ENCODE results near the gene SLC50A1. TPM values are rescaled to one million over a fixed set of nuclear protein-coding genes. Genes with fewer than 3 reads are reported as not detected.
"Not testable (repeated sequence)": the region's sequence is repeated elsewhere in the genome, so short reads cannot be mapped to it uniquely, and the experiment has no call there.

SLC50A1 gene
- polyA plus RNA-seq, 1 experiment, result 47.4 TPM

DNA sequence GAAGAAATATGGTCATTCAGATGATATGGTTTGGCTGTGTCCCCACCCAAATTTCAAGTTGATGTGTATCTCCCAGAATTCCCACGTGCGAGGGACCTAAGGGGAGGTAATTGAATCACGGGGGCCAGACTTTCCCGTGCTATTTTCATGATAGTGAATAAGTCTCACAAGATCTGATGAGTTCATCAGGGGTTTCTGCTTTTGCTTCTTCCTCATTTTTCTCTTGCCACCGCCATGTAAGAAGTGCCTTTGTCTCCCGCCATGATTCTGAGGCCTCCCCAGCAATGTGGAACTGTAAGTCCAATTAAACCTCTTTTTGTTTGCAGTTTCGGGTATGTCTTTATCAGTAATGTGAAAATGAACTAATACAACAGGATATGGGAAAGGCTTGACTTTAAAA is 6.1 kb downstream of the SLC50A1 start:
- ChIA-PET POLR2A (no interaction called here), CTCF (interaction anchor here (1.1 to 3.1 kb wide), 3 partner anchors 21 to 50 kb away, joined by 3 to 12 read pairs (median 7); no protein-coding TSS in a partner anchor)

DNA sequence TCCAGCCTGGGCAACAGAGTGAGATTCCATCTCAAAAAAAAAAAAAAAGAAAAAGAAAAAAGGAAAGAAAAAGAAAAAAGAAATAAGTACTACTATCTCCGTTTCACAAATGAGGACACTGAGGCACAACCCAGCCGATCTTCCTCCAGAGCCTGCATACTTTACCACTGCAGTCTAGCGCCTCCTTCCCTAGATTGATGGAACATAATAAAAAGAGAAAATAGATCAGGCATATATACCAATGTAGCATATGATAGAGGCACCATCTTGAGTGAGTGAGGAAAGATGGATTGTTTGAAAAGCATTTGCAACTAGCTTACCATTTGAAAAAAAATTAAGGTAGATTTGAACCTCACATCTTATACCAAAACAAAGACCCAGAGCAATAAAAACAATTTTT is 9.8 kb downstream of the SLC50A1 start:
- no peaks in the 10 kb centered on the region for H3K36me3 ChIP-seq (ENCODE audit: control insufficient read depth, insufficient read depth, low read length)
- ChIA-PET POLR2A (no interaction called here), CTCF (interaction anchor here (0.5 to 2.5 kb wide), 4 partner anchors 22 to 184 kb away, joined by 3 to 15 read pairs (median 3); no protein-coding TSS in a partner anchor)
- no peak overlapping the region for H3K4me3 ChIP-seq (ENCODE audit: low read depth, low read length)
- peaks cover 1% of the 10 kb centered on the region; the same call in 1 of the 2 replicates for H3K27me3 ChIP-seq (ENCODE audit: control insufficient read depth, insufficient read depth, low read length)
- DNase-seq (ENCODE audit: low read depth), result no peak
- TF ChIP-seq CTCF (IDR thresholded peaks at IDR 0.05; ENCODE audit: insufficient read depth, low read depth, low read length), result no peak

More for the DNA sequence above, 6.1 kb downstream of the SLC50A1 start:
- peaks cover 1% of the 10 kb centered on the region; the same call in 1 of the 2 replicates for H3K27me3 ChIP-seq (ENCODE audit: control insufficient read depth, insufficient read depth, low read length)
- no peak for DNase-seq (ENCODE audit: low read depth)
- H3K4me3 ChIP-seq (ENCODE audit: low read depth, low read length), result no peak overlapping the region
- H3K36me3 ChIP-seq (ENCODE audit: control insufficient read depth, insufficient read depth, low read length), result peaks cover 5% of the 10 kb centered on the region
- TF ChIP-seq CTCF (IDR thresholded peaks at IDR 0.05; ENCODE audit: insufficient read depth, low read depth, low read length), result no peak

- CTCF ChIA-PET, result interaction anchor here (0.6 to 0.9 kb wide), 2 partner anchors 20 to 70 kb away, joined by 3 read pairs; partner anchors contain the start of gene SLC50A1
- H3K4me3 ChIP-seq (ENCODE audit: low read depth, low read length); POLR2A ChIA-PET; DNase-seq (ENCODE audit: low read depth); H3K36me3 ChIP-seq (ENCODE audit: control insufficient read depth, insufficient read depth, low read length); H3K27me3 ChIP-seq (ENCODE audit: control insufficient read depth, insufficient read depth, low read length): not testable (repeated sequence)
Observed at GRCh38 chr1:155155996-155156643, 20.5 kb downstream of the SLC50A1 start.

DNA sequence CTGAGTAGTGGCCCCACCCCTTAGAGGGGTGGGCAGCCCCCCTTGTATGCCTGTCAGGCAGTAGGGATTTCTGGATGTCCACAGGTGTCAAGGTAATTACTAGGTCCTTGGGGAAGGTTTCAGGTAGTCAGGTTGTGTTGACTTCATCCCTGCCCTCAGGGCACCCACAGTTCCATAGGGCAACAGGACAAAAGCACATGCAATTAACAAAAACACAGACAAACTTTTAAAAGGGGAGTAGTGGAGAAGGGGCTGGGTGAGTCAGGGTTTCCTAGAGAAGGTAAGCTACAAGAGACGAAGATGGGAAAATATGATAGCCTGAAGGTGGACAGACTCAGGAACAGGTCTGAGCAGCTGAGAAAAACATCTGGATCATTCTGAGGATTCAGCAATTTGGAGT is 23.3 kb downstream of the SLC50A1 start:
- Histone ChIP-seq H3K36me3 (ENCODE audit: control insufficient read depth, insufficient read depth, low read length) (no peaks in the 10 kb centered on the region), H3K4me3 (ENCODE audit: low read depth, low read length) (no peak overlapping the region), H3K27me3 (ENCODE audit: control insufficient read depth, insufficient read depth, low read length) (no peaks in the 10 kb centered on the region)
- no peak for DNase-seq (ENCODE audit: low read depth)
- ChIA-PET POLR2A (no interaction called here), CTCF (interaction anchor here (0.7 to 1.0 kb wide), 3 partner anchors 8 to 73 kb away, joined by 3 read pairs; partner anchors contain the start of gene KRTCAP2)
- TF ChIP-seq CTCF (IDR thresholded peaks at IDR 0.05; ENCODE audit: insufficient read depth, low read depth, low read length), result no peak

DNA sequence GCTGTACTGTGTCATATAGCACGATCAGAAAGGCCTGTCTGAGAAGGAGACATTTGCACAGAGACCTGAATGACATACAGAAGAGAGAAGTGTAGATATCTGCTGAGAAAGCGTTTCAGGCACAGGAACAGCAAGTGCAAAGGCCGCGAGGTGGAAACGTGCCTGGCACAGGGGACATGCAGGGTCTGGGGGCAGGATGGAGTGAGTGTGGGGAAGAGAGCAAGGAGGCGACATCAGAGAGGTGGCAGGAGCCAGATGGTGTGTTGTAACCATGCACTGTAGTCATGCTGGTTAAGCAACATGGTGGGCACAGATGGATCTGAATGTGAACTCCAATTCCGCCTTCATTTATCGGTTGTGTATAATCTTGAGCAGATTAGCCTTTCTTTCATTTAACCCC is 24.5 kb downstream of the SLC50A1 start:
- Histone ChIP-seq H3K36me3 (ENCODE audit: control insufficient read depth, insufficient read depth, low read length) (no peaks in the 10 kb centered on the region), H3K27me3 (ENCODE audit: control insufficient read depth, insufficient read depth, low read length) (no peaks in the 10 kb centered on the region), H3K4me3 (ENCODE audit: low read depth, low read length) (no peak overlapping the region)
- no peak for TF ChIP-seq CTCF (IDR thresholded peaks at IDR 0.05; ENCODE audit: insufficient read depth, low read depth, low read length)
- POLR2A ChIA-PET, result no interaction called here
- DNase-seq (ENCODE audit: low read depth), result no peak
- CTCF ChIA-PET, result no interaction called here

GRCh38 chr1:155162631-155163030 is 27.0 kb downstream of the SLC50A1 start:
- H3K36me3 ChIP-seq (ENCODE audit: control insufficient read depth, insufficient read depth, low read length); H3K4me3 ChIP-seq (ENCODE audit: low read depth, low read length); POLR2A ChIA-PET; DNase-seq (ENCODE audit: low read depth); H3K27me3 ChIP-seq (ENCODE audit: control insufficient read depth, insufficient read depth, low read length): not testable (repeated sequence)
- CTCF ChIA-PET, result interaction anchor here (1.1 to 11.3 kb wide), 5 partner anchors 10 to 77 kb away, joined by 3 to 259 read pairs (median 8); partner anchors contain the start of gene KRTCAP2

DNA sequence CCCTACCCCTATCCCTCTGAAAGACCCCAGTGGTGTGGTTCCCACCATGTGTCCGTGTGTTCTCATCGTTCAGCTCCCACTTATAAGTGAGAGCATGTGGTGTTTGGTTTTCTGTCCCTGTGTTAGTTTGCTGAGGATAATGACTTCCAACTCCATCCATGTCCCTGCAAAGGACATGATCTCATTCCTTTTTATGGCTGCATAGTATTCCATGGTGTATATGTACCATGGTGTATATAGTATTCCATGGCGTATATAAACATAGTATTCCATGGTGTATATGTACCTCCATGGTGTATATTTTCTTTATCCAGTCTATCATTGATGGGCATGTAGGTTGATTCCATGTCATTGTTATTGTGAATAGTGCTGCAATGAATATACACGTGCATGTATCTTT is 28.1 kb downstream of the SLC50A1 start:
- DNase-seq (ENCODE audit: low read depth); H3K36me3 ChIP-seq (ENCODE audit: control insufficient read depth, insufficient read depth, low read length); H3K4me3 ChIP-seq (ENCODE audit: low read depth, low read length); POLR2A ChIA-PET; H3K27me3 ChIP-seq (ENCODE audit: control insufficient read depth, insufficient read depth, low read length): not testable (repeated sequence)
- CTCF ChIA-PET, result interaction anchor here (1.2 to 11.3 kb wide), 4 partner anchors 9 to 78 kb away, joined by 3 to 259 read pairs (median 9); partner anchors contain the start of gene KRTCAP2

GRCh38 chr1:155164625-155165024 is 29.0 kb downstream of the SLC50A1 start:
- DNase-seq (ENCODE audit: low read depth); H3K36me3 ChIP-seq (ENCODE audit: control insufficient read depth, insufficient read depth, low read length); POLR2A ChIA-PET; H3K27me3 ChIP-seq (ENCODE audit: control insufficient read depth, insufficient read depth, low read length); H3K4me3 ChIP-seq (ENCODE audit: low read depth, low read length): not testable (repeated sequence)
- CTCF ChIA-PET, result interaction anchor here (11.3 kb wide), 1 partner anchor 74 kb away, joined by 259 read pairs; no protein-coding TSS in a partner anchor

Data from BJ (cell line).